ENCODE results near the gene TBL1X.

GRCh38 chrX:9704876-9705465 lies 240.1 kb downstream of the TBL1X start:
- TF ChIP-seq POLR2A (IDR thresholded peaks at IDR 0.05) (no peak), POLR2AphosphoS5 (IDR thresholded peaks at IDR 0.05) (no peak), CTCF (IDR thresholded peaks at IDR 0.05) (no peak), EP300 (IDR thresholded peaks at IDR 0.05) (no peak)
